Measurements from ENCODE around the gene C16orf54.

GRCh38 chr16:29730649-29731048 lies 15.1 kb downstream of the C16orf54 start:
- TF ChIP-seq CTCF (conservative IDR thresholded peaks at IDR 0.05; ENCODE audit: low read depth, low read length) (no peak), POLR2A (IDR thresholded peaks at IDR 0.05; ENCODE audit: low read depth, low read length) (no peak)

Data from IMR-90 (cell line).